Uterus (tissue), 4 donors: ENCODE data around the gene EDN2. TPM values are rescaled to one million over a fixed set of nuclear protein-coding genes. Genes with fewer than 3 reads are reported as not detected.

Experiments
- DNase-seq, 2 donors: peaks; one replicate each; pipeline ENCODE4 v3.0.0-alpha.2; 2019 to 2020
- H3K27ac ChIP-seq, 2 donors: fragments of 200-600 bp; sonication (generic); 1 replicate in 1 of 2; 2 replicates in 1 of 2; pipeline ENCODE4 v1.5.1; 2016 to 2018
- H3K27me3 ChIP-seq, 2 donors: fragments of 200-600 bp; sonication (generic); one replicate each; pipeline ENCODE4 v1.5.1; 2018 to 2019; ENCODE audit warnings: control low read depth in 1 of 2
- H3K36me3 ChIP-seq, 2 donors: fragments of 200-600 bp; sonication (generic); one replicate each; pipeline ENCODE4 v1.5.1; 2019; ENCODE audit warnings: control low read depth in 1 of 2
- H3K4me1 ChIP-seq, 2 donors: fragments of 200-600 bp; sonication (generic); one replicate each; pipeline ENCODE4 v1.5.1; 2018 to 2019; ENCODE audit warnings: control low read depth in 1 of 2
- H3K4me3 ChIP-seq, 2 donors: fragments of 200-600 bp; sonication (generic); 1 replicate in 1 of 2; 2 replicates in 1 of 2; pipeline ENCODE4 v1.5.1; 2018 to 2019; ENCODE audit warnings: mild to moderate bottlenecking in 1 of 2
- H3K9me3 ChIP-seq, 2 donors: fragments of 200-600 bp; sonication (generic); one replicate each; pipeline ENCODE4 v1.5.1; 2019; ENCODE audit warnings: control low read depth in 1 of 2
- POLR2A ChIP-seq, 2 donors: fragments of 450-650 bp; IDR thresholded peaks; one replicate each; pipeline ENCODE4 v1.6.1; 2016; ENCODE audit warnings: antibody characterized with exemption in 2 of 2, mild to moderate bottlenecking in 1 of 2, moderate library complexity in 1 of 2
- intact Hi-C: fragments of 100-400 bp; cut with DNase I; formaldehyde crosslinking; loops from one replicate; pipeline ENCODE4 v1.15.1; 2023; ENCODE audit warnings: low total_unique reads
- total RNA-seq, 4 donors: library from RNA; depleted of rRNA in 3 of 4; stranded (reverse); fragments of >200 nt in 3 of 4; gene quantifications; one replicate each; pipeline versions ENCODE4 v1.1.0 to v1.2.4, GENCODE V29; 2014 to 2023
- TF ChIP-seq, protein P1 (sequence below), 4 experiments: fragments of 200-600 bp in 2 of 4; fragments of 450-650 bp in 2 of 4; sonication (generic) in 2 of 4; IDR thresholded peaks; one replicate each; pipeline ENCODE4 v1.5.1; 2016 to 2019; ENCODE audit warnings: antibody characterized with exemption in 4 of 4, mild to moderate bottlenecking in 2 of 4, moderate library complexity in 1 of 4
- donor health status: DM: yes; HTN: yes; CAD: no.

EDN2 gene
- total RNA-seq, 4 donors from 2014 or later, result 1.6 to 3.7 TPM; not detected in 2

DNA sequence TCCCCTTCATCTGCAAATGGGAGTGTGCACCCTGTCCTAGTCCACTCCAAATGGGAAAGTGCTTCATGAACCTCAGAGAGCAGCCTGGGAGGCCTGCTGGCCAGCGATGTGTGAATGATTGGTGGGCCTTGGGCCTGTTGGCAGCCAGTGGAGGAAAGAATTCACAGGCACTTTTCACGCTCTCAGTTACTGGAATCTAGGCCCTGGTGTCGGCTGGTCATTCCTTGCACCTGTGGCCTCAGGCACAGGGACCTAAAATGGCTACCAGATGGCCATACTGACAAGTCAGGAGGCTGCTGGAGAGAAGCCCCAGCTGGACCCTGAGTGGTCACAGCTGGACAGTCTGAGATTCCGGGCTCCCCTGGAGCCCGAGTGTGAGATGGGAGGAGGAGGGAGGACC is 18.4 kb upstream of the EDN2 start:
- H3K9me3 ChIP-seq, result no peaks in the 10 kb centered on the region
- intact Hi-C loops, result no loop called here
- no peak for DNase-seq
- H3K27me3 ChIP-seq, result no peaks in the 10 kb centered on the region
- H3K4me1 ChIP-seq, result peaks cover 0 to 12% of the 10 kb centered on the region in 2 donors
- peak overlapping the region in 1 of 2 donors; percentile 6 for H3K27ac ChIP-seq
- no peak overlapping the region for H3K4me3 ChIP-seq
- TF ChIP-seq, protein P1, sequence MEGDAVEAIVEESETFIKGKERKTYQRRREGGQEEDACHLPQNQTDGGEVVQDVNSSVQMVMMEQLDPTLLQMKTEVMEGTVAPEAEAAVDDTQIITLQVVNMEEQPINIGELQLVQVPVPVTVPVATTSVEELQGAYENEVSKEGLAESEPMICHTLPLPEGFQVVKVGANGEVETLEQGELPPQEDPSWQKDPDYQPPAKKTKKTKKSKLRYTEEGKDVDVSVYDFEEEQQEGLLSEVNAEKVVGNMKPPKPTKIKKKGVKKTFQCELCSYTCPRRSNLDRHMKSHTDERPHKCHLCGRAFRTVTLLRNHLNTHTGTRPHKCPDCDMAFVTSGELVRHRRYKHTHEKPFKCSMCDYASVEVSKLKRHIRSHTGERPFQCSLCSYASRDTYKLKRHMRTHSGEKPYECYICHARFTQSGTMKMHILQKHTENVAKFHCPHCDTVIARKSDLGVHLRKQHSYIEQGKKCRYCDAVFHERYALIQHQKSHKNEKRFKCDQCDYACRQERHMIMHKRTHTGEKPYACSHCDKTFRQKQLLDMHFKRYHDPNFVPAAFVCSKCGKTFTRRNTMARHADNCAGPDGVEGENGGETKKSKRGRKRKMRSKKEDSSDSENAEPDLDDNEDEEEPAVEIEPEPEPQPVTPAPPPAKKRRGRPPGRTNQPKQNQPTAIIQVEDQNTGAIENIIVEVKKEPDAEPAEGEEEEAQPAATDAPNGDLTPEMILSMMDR (IDR thresholded peaks at IDR 0.05), result no peak
- TF ChIP-seq POLR2A (IDR thresholded peaks at IDR 0.05), result no peak
- H3K36me3 ChIP-seq, result no peaks in the 10 kb centered on the region

DNA sequence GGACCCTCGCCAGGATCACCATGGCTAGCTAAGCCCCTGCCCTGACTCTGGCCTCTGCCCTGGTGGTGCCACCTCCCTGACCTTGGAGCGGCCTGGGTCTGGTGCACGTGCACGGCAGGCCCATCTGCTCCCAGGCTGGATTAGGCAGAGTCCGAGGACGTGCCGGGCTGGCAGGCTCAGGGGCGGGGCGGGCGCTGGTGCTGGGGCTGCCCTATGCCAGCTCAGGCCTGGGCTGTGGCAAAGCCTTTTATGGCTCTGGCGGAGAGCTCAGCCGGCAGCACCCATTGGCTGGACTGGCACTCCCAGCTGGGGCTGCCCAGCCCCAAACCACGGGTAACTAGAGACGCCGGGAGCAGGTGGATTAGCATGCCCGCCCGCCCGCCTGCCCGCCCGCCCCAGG is 17.1 kb upstream of the EDN2 start:
- no peaks in the 10 kb centered on the region for H3K36me3 ChIP-seq
- intact Hi-C loops, result no loop called here
- TF ChIP-seq, protein P1 (IDR thresholded peaks at IDR 0.05), result no peak
- TF ChIP-seq POLR2A (IDR thresholded peaks at IDR 0.05), result no peak
- no peak for DNase-seq
- peaks cover 0 to 9% of the 10 kb centered on the region in 2 donors for H3K4me1 ChIP-seq
- no peak overlapping the region for H3K4me3 ChIP-seq
- H3K9me3 ChIP-seq, result no peaks in the 10 kb centered on the region
- H3K27me3 ChIP-seq, result no peaks in the 10 kb centered on the region
- no peak overlapping the region for H3K27ac ChIP-seq

DNA sequence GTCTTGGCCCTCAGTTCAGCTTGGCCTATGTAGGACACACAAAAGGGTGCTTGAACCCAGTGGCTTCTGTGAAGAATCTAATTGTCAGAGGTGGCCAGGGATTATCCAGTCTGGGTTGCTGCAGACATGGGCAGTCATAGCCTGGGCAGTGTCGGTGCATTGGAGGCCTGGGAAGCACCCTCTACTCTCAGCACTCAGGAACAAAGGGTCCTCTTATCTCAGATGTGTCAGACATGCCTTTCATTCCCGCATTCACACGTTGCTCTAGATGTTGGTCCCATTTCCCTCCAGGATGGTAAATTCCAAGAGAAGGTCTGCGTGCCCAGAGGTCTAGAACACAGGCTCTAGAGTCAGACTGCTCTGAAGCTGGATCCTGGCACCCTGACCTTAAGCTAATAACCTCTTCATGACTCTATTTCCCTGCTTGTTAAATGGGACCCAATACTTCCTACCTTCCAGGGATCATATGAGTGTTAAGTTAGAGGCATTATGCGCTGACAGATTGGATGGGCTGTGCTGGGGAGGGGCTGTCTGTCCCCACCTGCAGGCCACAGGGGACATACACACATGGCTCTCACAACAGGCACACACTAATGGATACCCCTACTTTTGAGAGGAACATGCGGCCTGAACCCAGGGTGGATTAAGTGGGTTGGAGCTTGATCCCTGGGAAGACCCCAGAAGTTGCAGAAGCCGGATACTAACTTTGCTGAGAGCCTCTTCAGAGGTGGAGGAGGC is 16.5 kb upstream of the EDN2 start:
- Histone ChIP-seq H3K36me3 (no peaks in the 10 kb centered on the region), H3K27me3 (no peaks in the 10 kb centered on the region), H3K9me3 (no peaks in the 10 kb centered on the region), H3K27ac (peak overlapping the region; percentile 24 to 38), H3K4me1 (peaks cover 0 to 13% of the 10 kb centered on the region in 2 donors), H3K4me3 (no peak overlapping the region)
- intact Hi-C loops, result no loop called here
- TF ChIP-seq POLR2A (IDR thresholded peaks at IDR 0.05), result no peak
- TF ChIP-seq, protein P1 (IDR thresholded peaks at IDR 0.05), result no peak
- no peak for DNase-seq

- no peaks in the 10 kb centered on the region for H3K36me3 ChIP-seq
- no peaks in the 10 kb centered on the region for H3K27me3 ChIP-seq
- H3K9me3 ChIP-seq, result no peaks in the 10 kb centered on the region
- peaks cover 0 to 19% of the 10 kb centered on the region in 2 donors for H3K4me1 ChIP-seq
- no peak for TF ChIP-seq POLR2A (IDR thresholded peaks at IDR 0.05)
- TF ChIP-seq, protein P1 (IDR thresholded peaks at IDR 0.05), result no peak
- peak; percentile 52 to 64 for DNase-seq
- intact Hi-C loops, result no loop called here
- no peak overlapping the region for H3K4me3 ChIP-seq
- H3K27ac ChIP-seq, result peak overlapping the region; percentile 32 to 38
These were observed 15.9 kb upstream of the EDN2 start for GRCh38 chr1:41500378-41500777.

DNA sequence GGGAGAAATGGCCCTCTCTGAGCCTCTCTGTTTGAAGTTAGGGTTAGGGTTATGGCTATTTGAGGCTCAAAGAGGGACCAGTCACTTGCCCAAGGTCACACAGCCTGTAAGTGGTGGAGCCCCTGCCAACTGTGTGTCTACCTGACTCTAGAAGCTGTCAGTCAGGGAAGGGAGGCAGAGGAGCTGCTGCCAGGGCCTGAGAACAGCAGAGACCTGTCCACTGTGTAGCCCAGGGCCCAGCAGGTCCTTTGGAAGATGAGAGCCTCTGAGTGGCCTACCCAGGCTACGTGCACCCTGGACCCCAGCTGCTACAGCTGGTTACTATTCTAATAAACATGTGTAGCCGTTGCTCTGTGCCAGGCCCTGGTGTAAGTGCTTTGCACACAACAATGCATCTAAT is 15.1 kb upstream of the EDN2 start:
- intact Hi-C loops, result no loop called here
- Histone ChIP-seq H3K9me3 (no peaks in the 10 kb centered on the region), H3K4me3 (no peak overlapping the region), H3K36me3 (no peaks in the 10 kb centered on the region), H3K27me3 (no peaks in the 10 kb centered on the region), H3K4me1 (peaks cover 0 to 21% of the 10 kb centered on the region in 2 donors), H3K27ac (peak overlapping the region; percentile 38 to 98)
- no peak for TF ChIP-seq POLR2A (IDR thresholded peaks at IDR 0.05)
- TF ChIP-seq, protein P1 (IDR thresholded peaks at IDR 0.05), result no peak
- DNase-seq, result no peak
